Tibial nerve (tissue), 4 donors: ENCODE results near the gene SPATA6L.

Source experiments
- CTCF ChIP-seq, 5 experiments: fragments of 200-600 bp in 3 of 5; fragments of 450-650 bp in 2 of 5; sonication (generic) in 3 of 5; IDR thresholded peaks; one replicate each; pipeline ENCODE4 v1.5.1; 2016 to 2019; ENCODE audit warnings: antibody characterized with exemption in 5 of 5, mild to moderate bottlenecking in 3 of 5, moderate library complexity in 2 of 5
- EP300 ChIP-seq, 2 donors: sonication (generic); formaldehyde crosslinking; IDR thresholded peaks; one replicate each; pipeline ENCODE4 v1.6.1; 2017; ENCODE audit warnings: antibody characterized with exemption in 2 of 2, mild to moderate bottlenecking in 1 of 2

- no peak for TF ChIP-seq EP300 (IDR thresholded peaks at IDR 0.05)
- no peak for TF ChIP-seq CTCF (IDR thresholded peaks at IDR 0.05)
These were observed 48.2 kb upstream of the SPATA6L start for GRCh38 chr9:4714266-4715016.
